Measurements from ENCODE around the gene TPM4. TPM values are rescaled to one million over a fixed set of nuclear protein-coding genes. Genes with fewer than 3 reads are reported as not detected.
A peak's percentile ranks its signal among the peaks of the same experiment; 100 is the strongest.

The TPM4 gene
- total and polyA plus RNA-seq, 2 of the 13 experiments (the other 11 are each of a cell fraction or from before 2014, with no cell fraction given): 180 to 188 TPM

DNA sequence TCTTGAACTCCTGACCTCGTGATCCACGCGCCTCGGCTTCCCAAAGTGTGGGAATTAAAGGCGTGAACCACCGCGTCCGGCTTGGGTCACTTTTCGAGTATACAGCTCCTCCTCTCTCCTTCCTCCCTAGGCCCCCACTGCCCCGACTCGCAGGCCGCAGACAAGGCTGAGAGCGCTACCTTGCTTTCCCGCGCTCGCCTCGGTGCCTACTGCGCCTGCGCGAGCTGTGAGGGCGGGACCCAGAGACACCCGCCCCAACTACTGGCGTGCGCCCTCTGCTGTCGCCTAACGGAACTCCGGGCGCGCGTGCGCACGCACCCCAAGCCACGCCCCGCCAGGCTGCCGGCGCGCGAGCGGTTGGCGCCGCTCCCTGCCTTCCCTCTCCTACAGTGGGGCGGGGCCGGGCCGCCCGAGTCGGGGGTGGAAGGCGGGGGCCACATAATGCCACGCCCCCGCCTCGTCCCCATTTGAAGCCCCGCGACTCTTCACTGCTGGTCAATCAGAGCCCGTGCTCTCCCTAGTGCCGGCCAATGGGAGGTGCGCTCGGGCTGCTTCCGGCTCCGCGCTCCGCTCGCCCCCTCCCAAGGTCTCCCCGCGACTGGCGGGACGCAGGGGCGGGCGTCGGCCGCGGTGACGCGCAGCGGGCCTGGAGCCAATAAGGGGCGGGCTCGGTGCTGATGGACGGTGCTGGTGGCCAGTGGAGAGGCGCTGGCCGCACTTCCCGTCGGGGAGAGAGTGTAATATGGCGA is 35.0 kb downstream of the TPM4 start, which contains the start of gene RAB8A (continued):
- TF ChIP-seq WIZ (CRISPR knock-in tag; IDR thresholded peaks at IDR 0.05) (no peak), RBM22 (optimal IDR thresholded peaks at IDR 0.05; ENCODE audit: low read length) (no peak), SIN3B (IDR thresholded peaks at IDR 0.05; ENCODE audit: low read length) (0 out of 2 replicates have a peak, but pooled peaks have one; percentile 5), STAG1 (CRISPR knock-in tag; IDR thresholded peaks at IDR 0.05) (peak; percentile 84), XBP1 (CRISPR knock-in tag; IDR thresholded peaks at IDR 0.05) (no peak), ZNF510 (CRISPR knock-in tag; IDR thresholded peaks at IDR 0.05; ENCODE audit: low read depth) (0 out of 2 replicates have a peak, but pooled peaks have one; percentile 73), SMYD3 (CRISPR knock-in tag; IDR thresholded peaks at IDR 0.05) (peak; percentile 92; the same call in 1 of the 2 replicates)
- TF ChIP-seq, protein P1, sequence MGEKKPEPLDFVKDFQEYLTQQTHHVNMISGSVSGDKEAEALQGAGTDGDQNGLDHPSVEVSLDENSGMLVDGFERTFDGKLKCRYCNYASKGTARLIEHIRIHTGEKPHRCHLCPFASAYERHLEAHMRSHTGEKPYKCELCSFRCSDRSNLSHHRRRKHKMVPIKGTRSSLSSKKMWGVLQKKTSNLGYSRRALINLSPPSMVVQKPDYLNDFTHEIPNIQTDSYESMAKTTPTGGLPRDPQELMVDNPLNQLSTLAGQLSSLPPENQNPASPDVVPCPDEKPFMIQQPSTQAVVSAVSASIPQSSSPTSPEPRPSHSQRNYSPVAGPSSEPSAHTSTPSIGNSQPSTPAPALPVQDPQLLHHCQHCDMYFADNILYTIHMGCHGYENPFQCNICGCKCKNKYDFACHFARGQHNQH (CRISPR knock-in tag; IDR thresholded peaks at IDR 0.05): peak; percentile 20; the same call in 1 of the 2 replicates
- TF ChIP-seq, protein P2, sequence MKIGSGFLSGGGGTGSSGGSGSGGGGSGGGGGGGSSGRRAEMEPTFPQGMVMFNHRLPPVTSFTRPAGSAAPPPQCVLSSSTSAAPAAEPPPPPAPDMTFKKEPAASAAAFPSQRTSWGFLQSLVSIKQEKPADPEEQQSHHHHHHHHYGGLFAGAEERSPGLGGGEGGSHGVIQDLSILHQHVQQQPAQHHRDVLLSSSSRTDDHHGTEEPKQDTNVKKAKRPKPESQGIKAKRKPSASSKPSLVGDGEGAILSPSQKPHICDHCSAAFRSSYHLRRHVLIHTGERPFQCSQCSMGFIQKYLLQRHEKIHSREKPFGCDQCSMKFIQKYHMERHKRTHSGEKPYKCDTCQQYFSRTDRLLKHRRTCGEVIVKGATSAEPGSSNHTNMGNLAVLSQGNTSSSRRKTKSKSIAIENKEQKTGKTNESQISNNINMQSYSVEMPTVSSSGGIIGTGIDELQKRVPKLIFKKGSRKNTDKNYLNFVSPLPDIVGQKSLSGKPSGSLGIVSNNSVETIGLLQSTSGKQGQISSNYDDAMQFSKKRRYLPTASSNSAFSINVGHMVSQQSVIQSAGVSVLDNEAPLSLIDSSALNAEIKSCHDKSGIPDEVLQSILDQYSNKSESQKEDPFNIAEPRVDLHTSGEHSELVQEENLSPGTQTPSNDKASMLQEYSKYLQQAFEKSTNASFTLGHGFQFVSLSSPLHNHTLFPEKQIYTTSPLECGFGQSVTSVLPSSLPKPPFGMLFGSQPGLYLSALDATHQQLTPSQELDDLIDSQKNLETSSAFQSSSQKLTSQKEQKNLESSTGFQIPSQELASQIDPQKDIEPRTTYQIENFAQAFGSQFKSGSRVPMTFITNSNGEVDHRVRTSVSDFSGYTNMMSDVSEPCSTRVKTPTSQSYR (CRISPR knock-in tag; IDR thresholded peaks at IDR 0.05; ENCODE audit: borderline replicate concordance): no peak
- TF ChIP-seq, protein P3, sequence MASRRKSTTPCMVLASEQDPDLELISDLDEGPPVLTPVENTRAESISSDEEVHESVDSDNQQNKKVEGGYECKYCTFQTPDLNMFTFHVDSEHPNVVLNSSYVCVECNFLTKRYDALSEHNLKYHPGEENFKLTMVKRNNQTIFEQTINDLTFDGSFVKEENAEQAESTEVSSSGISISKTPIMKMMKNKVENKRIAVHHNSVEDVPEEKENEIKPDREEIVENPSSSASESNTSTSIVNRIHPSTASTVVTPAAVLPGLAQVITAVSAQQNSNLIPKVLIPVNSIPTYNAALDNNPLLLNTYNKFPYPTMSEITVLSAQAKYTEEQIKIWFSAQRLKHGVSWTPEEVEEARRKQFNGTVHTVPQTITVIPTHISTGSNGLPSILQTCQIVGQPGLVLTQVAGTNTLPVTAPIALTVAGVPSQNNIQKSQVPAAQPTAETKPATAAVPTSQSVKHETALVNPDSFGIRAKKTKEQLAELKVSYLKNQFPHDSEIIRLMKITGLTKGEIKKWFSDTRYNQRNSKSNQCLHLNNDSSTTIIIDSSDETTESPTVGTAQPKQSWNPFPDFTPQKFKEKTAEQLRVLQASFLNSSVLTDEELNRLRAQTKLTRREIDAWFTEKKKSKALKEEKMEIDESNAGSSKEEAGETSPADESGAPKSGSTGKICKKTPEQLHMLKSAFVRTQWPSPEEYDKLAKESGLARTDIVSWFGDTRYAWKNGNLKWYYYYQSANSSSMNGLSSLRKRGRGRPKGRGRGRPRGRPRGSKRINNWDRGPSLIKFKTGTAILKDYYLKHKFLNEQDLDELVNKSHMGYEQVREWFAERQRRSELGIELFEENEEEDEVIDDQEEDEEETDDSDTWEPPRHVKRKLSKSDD (CRISPR knock-in tag; IDR thresholded peaks at IDR 0.05; ENCODE audit: low read depth): peak; percentile 77
- TF ChIP-seq, protein P4, sequence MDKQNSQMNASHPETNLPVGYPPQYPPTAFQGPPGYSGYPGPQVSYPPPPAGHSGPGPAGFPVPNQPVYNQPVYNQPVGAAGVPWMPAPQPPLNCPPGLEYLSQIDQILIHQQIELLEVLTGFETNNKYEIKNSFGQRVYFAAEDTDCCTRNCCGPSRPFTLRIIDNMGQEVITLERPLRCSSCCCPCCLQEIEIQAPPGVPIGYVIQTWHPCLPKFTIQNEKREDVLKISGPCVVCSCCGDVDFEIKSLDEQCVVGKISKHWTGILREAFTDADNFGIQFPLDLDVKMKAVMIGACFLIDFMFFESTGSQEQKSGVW (CRISPR knock-in tag; IDR thresholded peaks at IDR 0.05; ENCODE audit: borderline replicate concordance): no peak
- TF ChIP-seq, protein P5, sequence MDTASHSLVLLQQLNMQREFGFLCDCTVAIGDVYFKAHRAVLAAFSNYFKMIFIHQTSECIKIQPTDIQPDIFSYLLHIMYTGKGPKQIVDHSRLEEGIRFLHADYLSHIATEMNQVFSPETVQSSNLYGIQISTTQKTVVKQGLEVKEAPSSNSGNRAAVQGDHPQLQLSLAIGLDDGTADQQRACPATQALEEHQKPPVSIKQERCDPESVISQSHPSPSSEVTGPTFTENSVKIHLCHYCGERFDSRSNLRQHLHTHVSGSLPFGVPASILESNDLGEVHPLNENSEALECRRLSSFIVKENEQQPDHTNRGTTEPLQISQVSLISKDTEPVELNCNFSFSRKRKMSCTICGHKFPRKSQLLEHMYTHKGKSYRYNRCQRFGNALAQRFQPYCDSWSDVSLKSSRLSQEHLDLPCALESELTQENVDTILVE (CRISPR knock-in tag; IDR thresholded peaks at IDR 0.05): peak; percentile 59; the same call in 1 of the 2 replicates
- TF ChIP-seq, protein P6, sequence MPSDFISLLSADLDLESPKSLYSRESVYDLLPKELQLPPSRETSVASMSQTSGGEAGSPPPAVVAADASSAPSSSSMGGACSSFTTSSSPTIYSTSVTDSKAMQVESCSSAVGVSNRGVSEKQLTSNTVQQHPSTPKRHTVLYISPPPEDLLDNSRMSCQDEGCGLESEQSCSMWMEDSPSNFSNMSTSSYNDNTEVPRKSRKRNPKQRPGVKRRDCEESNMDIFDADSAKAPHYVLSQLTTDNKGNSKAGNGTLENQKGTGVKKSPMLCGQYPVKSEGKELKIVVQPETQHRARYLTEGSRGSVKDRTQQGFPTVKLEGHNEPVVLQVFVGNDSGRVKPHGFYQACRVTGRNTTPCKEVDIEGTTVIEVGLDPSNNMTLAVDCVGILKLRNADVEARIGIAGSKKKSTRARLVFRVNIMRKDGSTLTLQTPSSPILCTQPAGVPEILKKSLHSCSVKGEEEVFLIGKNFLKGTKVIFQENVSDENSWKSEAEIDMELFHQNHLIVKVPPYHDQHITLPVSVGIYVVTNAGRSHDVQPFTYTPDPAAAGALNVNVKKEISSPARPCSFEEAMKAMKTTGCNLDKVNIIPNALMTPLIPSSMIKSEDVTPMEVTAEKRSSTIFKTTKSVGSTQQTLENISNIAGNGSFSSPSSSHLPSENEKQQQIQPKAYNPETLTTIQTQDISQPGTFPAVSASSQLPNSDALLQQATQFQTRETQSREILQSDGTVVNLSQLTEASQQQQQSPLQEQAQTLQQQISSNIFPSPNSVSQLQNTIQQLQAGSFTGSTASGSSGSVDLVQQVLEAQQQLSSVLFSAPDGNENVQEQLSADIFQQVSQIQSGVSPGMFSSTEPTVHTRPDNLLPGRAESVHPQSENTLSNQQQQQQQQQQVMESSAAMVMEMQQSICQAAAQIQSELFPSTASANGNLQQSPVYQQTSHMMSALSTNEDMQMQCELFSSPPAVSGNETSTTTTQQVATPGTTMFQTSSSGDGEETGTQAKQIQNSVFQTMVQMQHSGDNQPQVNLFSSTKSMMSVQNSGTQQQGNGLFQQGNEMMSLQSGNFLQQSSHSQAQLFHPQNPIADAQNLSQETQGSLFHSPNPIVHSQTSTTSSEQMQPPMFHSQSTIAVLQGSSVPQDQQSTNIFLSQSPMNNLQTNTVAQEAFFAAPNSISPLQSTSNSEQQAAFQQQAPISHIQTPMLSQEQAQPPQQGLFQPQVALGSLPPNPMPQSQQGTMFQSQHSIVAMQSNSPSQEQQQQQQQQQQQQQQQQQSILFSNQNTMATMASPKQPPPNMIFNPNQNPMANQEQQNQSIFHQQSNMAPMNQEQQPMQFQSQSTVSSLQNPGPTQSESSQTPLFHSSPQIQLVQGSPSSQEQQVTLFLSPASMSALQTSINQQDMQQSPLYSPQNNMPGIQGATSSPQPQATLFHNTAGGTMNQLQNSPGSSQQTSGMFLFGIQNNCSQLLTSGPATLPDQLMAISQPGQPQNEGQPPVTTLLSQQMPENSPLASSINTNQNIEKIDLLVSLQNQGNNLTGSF (CRISPR knock-in tag; IDR thresholded peaks at IDR 0.05): 0 out of 2 replicates have a peak, but pooled peaks have one; percentile 64

Data from HepG2 (cell line).